AG04449 (cell line): ENCODE measurements around the gene CR1L.
"Not testable (repeated sequence)": the region's sequence is repeated elsewhere in the genome, so short reads cannot be mapped to it uniquely, and the experiment has no call there.

ENCODE experiments used
- CTCF ChIA-PET: fragments of 350-600 bp; formaldehyde crosslinking; extraction: SDS; loops from one replicate; lab custom pipeline; 2021; ENCODE audit warnings: antibody characterized with exemption; lab: Yijun Ruan, JAX
- POLR2A ChIA-PET: fragments of 400-600, 350-600 bp; formaldehyde crosslinking; extraction: SDS; loops from one replicate; lab custom pipeline; 2020; ENCODE audit warnings: antibody characterized with exemption, inconsistent platforms; lab: Yijun Ruan, JAX
- DNase-seq: peaks from one replicate; pipeline ENCODE4 v3.0.0-alpha.2; 2010; ENCODE audit warnings: low read depth, low spot score
- H3K4me3 ChIP-seq: 2 replicates; pipeline ENCODE4 v1.5.1; 2011; ENCODE audit warnings: low read depth, mild to moderate bottlenecking, control low read depth, low read length
- TF ChIP-seq, protein P1 (sequence below): IDR thresholded peaks from one replicate; pipeline ENCODE4 v1.5.1; 2011; ENCODE audit warnings: mild to moderate bottlenecking, moderate library complexity, low read length, control low read depth, inconsistent platforms; ENCODE audit not compliant: insufficient read depth; ENCODE audit errors: missing control alignments

Gene CR1L

DNA sequence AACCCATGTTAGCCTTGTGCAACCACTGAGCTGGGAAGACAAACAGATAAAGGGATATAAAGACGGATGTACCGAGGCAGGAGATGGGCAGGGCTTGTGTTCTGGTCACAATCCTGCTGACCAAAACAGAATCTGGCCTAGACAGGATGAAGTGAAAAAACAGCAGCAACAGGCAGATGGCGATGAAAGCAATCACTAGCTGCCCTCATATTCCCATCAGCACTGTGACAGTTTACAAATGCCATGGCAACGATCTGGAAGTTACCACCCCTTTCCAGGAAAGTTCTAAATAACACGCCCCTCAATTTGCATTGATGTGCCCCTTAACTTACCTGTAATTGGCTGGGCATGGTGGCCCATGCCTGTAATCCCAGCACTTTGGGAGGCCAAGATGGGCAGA, 66.4 kb downstream of the CR1L start:
- POLR2A ChIA-PET: no interaction called here
- no peak overlapping the region for H3K4me3 ChIP-seq
- no peak for DNase-seq
- CTCF ChIA-PET: interaction anchor here (0.9 to 1.3 kb wide), 2 partner anchors 12 to 86 kb away, joined by 3 read pairs; no protein-coding TSS in a partner anchor
- TF ChIP-seq, protein P1, sequence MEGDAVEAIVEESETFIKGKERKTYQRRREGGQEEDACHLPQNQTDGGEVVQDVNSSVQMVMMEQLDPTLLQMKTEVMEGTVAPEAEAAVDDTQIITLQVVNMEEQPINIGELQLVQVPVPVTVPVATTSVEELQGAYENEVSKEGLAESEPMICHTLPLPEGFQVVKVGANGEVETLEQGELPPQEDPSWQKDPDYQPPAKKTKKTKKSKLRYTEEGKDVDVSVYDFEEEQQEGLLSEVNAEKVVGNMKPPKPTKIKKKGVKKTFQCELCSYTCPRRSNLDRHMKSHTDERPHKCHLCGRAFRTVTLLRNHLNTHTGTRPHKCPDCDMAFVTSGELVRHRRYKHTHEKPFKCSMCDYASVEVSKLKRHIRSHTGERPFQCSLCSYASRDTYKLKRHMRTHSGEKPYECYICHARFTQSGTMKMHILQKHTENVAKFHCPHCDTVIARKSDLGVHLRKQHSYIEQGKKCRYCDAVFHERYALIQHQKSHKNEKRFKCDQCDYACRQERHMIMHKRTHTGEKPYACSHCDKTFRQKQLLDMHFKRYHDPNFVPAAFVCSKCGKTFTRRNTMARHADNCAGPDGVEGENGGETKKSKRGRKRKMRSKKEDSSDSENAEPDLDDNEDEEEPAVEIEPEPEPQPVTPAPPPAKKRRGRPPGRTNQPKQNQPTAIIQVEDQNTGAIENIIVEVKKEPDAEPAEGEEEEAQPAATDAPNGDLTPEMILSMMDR: no peak

DNA sequence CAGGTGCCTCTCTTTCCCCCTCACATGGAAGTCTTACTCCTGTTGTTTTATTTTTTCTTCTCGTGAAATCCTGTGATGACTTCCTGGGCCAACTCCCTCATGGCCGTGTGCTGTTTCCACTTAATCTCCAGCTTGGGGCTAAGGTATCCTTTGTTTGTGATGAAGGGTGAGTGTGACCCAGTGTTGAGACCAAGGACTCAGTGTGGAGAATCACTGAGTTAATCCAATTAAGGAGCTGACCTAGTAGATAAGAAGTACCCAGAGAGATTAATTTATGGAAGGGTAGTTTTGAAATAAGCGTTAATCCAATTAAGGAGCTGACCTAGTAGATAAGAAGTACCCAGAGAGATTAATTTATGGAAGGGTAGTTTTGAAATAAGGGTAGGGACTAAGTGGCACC, 67.8 kb downstream of the CR1L start:
- DNase-seq, H3K4me3 ChIP-seq, POLR2A ChIA-PET: not testable (repeated sequence)
- CTCF ChIA-PET: interaction anchor here (0.7 to 1.3 kb wide), 3 partner anchors 14 to 85 kb away, joined by 3 read pairs; no protein-coding TSS in a partner anchor

DNA sequence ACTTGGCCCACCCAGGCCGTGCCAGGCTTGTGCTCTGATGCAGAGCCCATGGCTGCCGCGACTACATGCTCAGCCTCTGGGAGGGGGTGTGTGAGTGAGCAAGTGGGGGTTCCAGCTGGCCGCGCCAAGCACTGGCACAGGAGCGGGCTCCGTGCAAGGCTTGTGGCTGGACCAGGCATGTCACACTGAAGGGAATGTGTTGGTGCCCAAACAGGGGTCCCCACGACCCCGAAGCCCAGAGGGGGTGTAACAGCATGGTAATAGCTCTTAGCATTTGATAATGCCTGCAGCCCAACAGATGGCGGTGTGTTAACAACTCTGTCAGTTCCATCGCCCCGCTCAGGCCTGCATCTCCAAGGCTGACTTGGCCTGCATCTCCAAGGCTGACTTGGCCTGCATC, 68.6 kb downstream of the CR1L start:
- CTCF ChIA-PET: no interaction called here

DNA sequence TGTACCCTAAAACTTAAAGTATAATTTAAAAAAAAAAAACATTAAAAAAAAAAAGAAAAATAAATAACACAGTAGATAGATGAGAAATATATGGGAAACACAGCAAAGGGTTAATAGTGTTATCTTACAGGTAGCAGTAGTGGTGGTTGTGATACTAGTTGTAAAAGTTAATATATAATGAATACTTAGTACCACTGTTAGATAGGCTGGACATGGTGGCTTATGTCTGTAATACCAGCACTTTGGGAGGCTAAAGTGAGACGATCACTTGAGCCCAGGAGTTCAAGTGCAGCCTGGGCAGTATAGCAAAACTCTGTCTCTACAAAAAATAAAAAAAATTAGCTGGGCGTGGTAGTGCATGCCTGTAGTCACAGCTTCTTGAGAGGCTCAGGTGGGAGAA, 74.3 kb downstream of the CR1L start:
- no peak overlapping the region for H3K4me3 ChIP-seq
- no peak for DNase-seq
- TF ChIP-seq, protein P1: no peak
- ChIA-PET CTCF (no interaction called here), POLR2A (no interaction called here)

More for the DNA sequence above, 68.6 kb downstream of the CR1L start:
- DNase-seq: no peak
- POLR2A ChIA-PET: no interaction called here
- TF ChIP-seq, protein P1: no peak
- H3K4me3 ChIP-seq: no peak overlapping the region

DNA sequence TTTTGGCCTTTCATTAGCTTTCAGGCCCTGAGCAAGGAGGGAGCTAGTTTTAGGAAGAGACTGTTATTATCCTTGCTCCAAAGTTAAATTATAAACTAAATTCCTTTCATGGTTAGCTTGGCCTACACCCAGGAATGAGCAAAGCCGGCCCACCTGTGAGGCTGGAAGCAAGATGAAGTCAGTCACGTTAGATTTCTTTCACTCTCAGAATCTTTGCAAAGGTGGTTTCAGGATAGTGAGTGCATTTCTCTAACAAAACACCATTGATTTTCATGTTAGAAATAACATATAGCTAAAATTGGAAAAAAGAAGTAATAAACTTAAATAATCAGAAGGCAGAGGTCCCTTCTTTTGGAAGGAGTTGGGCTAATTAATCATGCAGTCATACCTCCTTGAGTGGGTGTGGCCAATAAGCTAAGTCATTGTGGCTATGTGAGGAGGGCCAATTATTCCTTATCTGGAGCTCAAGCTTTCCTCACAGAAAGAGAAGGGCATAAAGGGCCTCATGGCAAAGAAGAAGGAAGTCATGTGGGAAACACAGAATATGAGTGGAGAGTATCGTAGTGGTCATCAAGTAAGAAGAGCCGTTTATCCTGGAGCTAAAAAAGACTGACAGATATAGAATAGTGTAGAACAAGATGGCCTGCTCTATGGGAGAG, 83.4 kb downstream of the CR1L start:
- H3K4me3 ChIP-seq, DNase-seq, POLR2A ChIA-PET, CTCF ChIA-PET: not testable (repeated sequence)

DNA sequence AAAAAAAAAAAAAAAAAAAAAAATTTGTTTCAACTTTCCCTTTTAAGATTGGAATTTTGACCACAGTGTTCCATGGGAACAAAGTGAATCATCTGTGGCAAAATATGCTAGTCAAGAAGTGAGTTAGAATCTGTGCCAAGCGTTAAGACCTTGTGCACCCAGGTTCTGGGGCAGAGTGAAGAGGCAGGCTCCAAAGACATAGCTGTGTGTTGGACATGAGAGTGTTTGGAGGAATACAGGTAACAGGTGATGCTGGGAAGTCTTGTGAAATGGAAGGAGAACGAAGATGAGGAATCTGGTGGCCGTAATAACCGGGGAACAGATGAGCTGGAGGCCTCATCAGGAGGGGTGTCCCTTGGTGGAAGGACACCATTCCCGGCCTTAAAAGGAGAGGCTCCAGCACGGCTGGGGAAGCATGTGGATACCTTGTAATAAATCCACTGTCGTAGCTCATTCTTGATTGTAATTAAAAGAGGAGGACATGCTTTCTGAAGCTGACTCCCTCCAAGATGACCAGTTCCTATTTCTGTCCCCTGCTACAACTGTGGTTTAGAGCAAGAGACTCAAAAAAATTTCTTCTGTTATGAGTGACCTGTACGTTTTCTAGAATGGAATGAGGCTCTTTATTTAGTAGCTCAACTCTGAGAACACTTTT, 92.7 kb downstream of the CR1L start:
- DNase-seq, H3K4me3 ChIP-seq, POLR2A ChIA-PET: not testable (repeated sequence)
- CTCF ChIA-PET: interaction anchor here (1.5 kb wide), 1 partner anchor 60 kb away, joined by 5 read pairs; no protein-coding TSS in a partner anchor

DNA sequence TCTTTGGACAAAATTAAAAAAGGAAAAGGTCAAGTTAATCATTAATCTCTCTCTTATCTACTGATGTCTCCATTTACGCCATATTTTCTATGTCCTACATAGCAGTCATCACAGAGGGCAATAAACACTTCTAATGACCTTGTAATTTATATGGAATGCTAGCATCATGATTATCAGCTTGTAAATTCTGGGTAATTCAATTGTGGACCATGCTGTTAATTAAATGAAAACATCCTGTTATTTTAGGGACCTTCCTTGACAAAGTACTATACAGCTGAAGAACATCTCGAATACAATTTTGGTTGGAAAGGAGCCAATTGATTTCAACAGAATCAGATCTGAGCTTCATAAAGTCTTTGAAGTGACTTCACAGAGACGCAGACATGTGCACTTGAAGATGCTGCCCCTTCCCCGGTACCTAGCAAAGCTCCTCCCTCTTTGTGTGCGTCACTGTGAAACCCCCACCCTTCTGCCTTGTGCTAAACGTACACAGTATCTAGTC, 93.3 kb downstream of the CR1L start:
- DNase-seq, POLR2A ChIA-PET, H3K4me3 ChIP-seq: not testable (repeated sequence)
- CTCF ChIA-PET: interaction anchor here (1.3 to 1.5 kb wide), 2 partner anchors 10 to 59 kb away, joined by 3 to 5 read pairs; no protein-coding TSS in a partner anchor

DNA sequence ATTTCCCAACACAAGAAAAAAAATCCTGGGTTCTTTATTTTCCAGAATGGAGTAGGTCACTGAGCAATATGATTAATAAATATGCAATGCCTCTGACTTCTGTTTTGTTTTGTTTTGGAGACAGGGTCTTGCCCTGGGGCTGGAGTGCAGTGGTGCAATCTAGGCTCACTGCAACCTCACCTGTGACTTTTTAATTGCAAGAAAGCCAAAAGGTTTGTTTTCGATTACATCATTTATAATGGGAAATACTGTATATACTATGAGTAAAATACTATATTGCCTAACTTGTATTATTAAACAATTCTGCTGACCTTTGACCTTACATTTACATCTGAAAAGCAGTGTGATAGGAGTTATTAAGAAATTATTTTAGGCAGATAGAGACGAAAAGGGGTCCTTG, 95.3 kb downstream of the CR1L start:
- TF ChIP-seq, protein P1: no peak
- POLR2A ChIA-PET: no interaction called here
- no peak for DNase-seq
- CTCF ChIA-PET: no interaction called here
- no peak overlapping the region for H3K4me3 ChIP-seq
